GM12874 (cell line): ENCODE results near the gene PCBP4.

Experiments
- CTCF ChIP-seq: IDR thresholded peaks from 2 replicates; pipeline ENCODE4 v1.5.1; 2011; ENCODE audit warnings: low read depth, mild to moderate bottlenecking, control low read depth, low read length, moderate library complexity; ENCODE audit not compliant: insufficient read depth

The PCBP4 gene

GRCh38 chr3:51999846-52000245 lies 32.6 kb upstream of the PCBP4 start:
- TF ChIP-seq CTCF = no peak

GRCh38 chr3:51998774-51999173 lies 31.5 kb upstream of the PCBP4 start:
- TF ChIP-seq CTCF = no peak

- TF ChIP-seq CTCF = no peak
Observed at GRCh38 chr3:51997935-51998596, 30.8 kb upstream of the PCBP4 start.

- TF ChIP-seq CTCF = no peak
Observed at GRCh38 chr3:51997172-51997571, 29.9 kb upstream of the PCBP4 start.

- TF ChIP-seq CTCF = no peak
Observed at GRCh38 chr3:51995346-51996163, 28.3 kb upstream of the PCBP4 start, which contains the start of gene RPL29. Gene RPL29, minus strand, starts transcription at chr3:51995895. Its CDS starts 434 bp downstream, at chr3:51995461.

- TF ChIP-seq CTCF = no peak
Observed at GRCh38 chr3:51994530-51994929, 27.3 kb upstream of the PCBP4 start.

- TF ChIP-seq CTCF = no peak
Observed at GRCh38 chr3:51992017-51992682, 24.9 kb upstream of the PCBP4 start.
